ENCODE results near the gene KCND3. TPM values are rescaled to one million over a fixed set of nuclear protein-coding genes. Genes with fewer than 3 reads are reported as not detected.

Gene KCND3
- total and polyA plus RNA-seq, 2 experiments from 2014 or later = 0.10 to 0.18 TPM

GRCh38 chr1:111825217-111825616 is 164.3 kb downstream of the KCND3 start (continued):
- no peak for TF ChIP-seq ZNF462 (CRISPR knock-in tag; IDR thresholded peaks at IDR 0.05)
- TF ChIP-seq ETS1 (IDR thresholded peaks at IDR 0.05) = no peak
- TF ChIP-seq CTCF (conservative IDR thresholded peaks at IDR 0.05; ENCODE audit: low read depth in 2 of 2) = no peak
- no peak for TF ChIP-seq ZNF114 (CRISPR knock-in tag; IDR thresholded peaks at IDR 0.05)
- no peak for TF ChIP-seq POLR2AphosphoS5 (IDR thresholded peaks at IDR 0.05; ENCODE audit: low read depth)

- Mint-ChIP-seq H3K4me3 (no peak overlapping the region), H3K27ac (no peak overlapping the region), H3K27me3 (ENCODE audit: insufficient read depth, low read depth, poor library complexity) (no peaks in the 10 kb centered on the region), H3K9me3 (no peaks in the 10 kb centered on the region), H3K4me1 (peaks cover 3% of the 10 kb centered on the region; the same call in 1 of the 3 replicates), H3K36me3 (ENCODE audit: low read depth) (no peaks in the 10 kb centered on the region)
- no peak for DNase-seq (ENCODE audit: low spot score)
- no peaks in the 10 kb centered on the region for H3K27me3 ChIP-seq (ENCODE audit: insufficient read depth)
- no peak overlapping the region for H3K4me2 ChIP-seq
- no peaks in the 10 kb centered on the region for H3K9me2 ChIP-seq (ENCODE audit: insufficient read depth)
- no peak overlapping the region for H3K27ac ChIP-seq (ENCODE audit: low read depth)
- H3K4me3 ChIP-seq = no peak overlapping the region
- no peak overlapping the region for H2AFZ ChIP-seq
- H3K36me3 ChIP-seq (ENCODE audit: insufficient read depth) = no peaks in the 10 kb centered on the region
- no peaks in the 10 kb centered on the region for H3K4me1 ChIP-seq (ENCODE audit: insufficient read depth)
- no peaks in the 10 kb centered on the region for H3F3A ChIP-seq (replicated peaks; ENCODE audit: low read depth)
- no peaks in the 10 kb centered on the region for H3K79me2 ChIP-seq (replicated peaks; ENCODE audit: insufficient read depth)
- no peak for ATAC-seq
- no peaks in the 10 kb centered on the region for H4K20me1 ChIP-seq (replicated peaks; ENCODE audit: insufficient read depth)
- no peak for TF ChIP-seq EZH2phosphoT487 (IDR thresholded peaks at IDR 0.05; ENCODE audit: unreplicated experiment)
- TF ChIP-seq JUNB (IDR thresholded peaks at IDR 0.05; ENCODE audit: unreplicated experiment) = no peak
- TF ChIP-seq ETS1 (IDR thresholded peaks at IDR 0.05) = no peak
- TF ChIP-seq ZNF114 (CRISPR knock-in tag; IDR thresholded peaks at IDR 0.05) = no peak
- TF ChIP-seq NANOG (IDR thresholded peaks at IDR 0.05; ENCODE audit: borderline replicate concordance) = no peak
- TF ChIP-seq POLR2AphosphoS5 (IDR thresholded peaks at IDR 0.05; ENCODE audit: low read depth) = no peak
- TF ChIP-seq ZNF331 (CRISPR knock-in tag; IDR thresholded peaks at IDR 0.05; ENCODE audit: low read depth) = no peak
- TF ChIP-seq CREB1 (CRISPR knock-in tag; IDR thresholded peaks at IDR 0.05; ENCODE audit: low read depth) = no peak
- TF ChIP-seq STAT1 (IDR thresholded peaks at IDR 0.05; ENCODE audit: unreplicated experiment) = no peak
- no peak for TF ChIP-seq REST (IDR thresholded peaks at IDR 0.05; ENCODE audit: unreplicated experiment)
These were observed 167.3 kb downstream of the KCND3 start for GRCh38 chr1:111822138-111822537.
